OCI-LY7 (cell line): ENCODE measurements around the gene MED27.

Experiments used
- CTCF ChIP-seq: fragments of 200-600 bp; sonication (generic); conservative IDR thresholded peaks from 2 replicates; pipeline ENCODE4 v1.5.1; 2014; ENCODE audit warnings: mild to moderate bottlenecking, antibody characterized with exemption, low read length, moderate library complexity, mixed read lengths
- EZH2phosphoT487 ChIP-seq: fragments of 200-600 bp; sonication (generic); IDR thresholded peaks from 2 replicates; pipeline ENCODE4 v1.6.1; 2018; ENCODE audit warnings: low read depth, borderline replicate concordance, mild to moderate bottlenecking, mixed run types, antibody characterized with exemption, low read length, moderate library complexity, mixed read lengths

- TF ChIP-seq CTCF (no peak), EZH2phosphoT487 (no peak)
Observed at GRCh38 chr9:131817627-131818026, 262.0 kb downstream of the MED27 start.
